Heart left ventricle (tissue), 16 donors: Measurements from ENCODE around the gene FAM83G. TPM values are rescaled to one million over a fixed set of nuclear protein-coding genes. Genes with fewer than 3 reads are reported as not detected.
A peak's percentile ranks its signal among the peaks of the same experiment; 100 is the strongest.
"Not testable (repeated sequence)": the region's sequence is repeated elsewhere in the genome, so short reads cannot be mapped to it uniquely, and the experiment has no call there.

Source experiments
- ATAC-seq, 4 donors: fragments of 200-7000 bp; cut with Tn5 transposase; one replicate each; pipeline ENCODE4 v1.9.1; 2020 to 2022; ENCODE audit warnings: moderate library complexity in 4 of 4, mild to moderate bottlenecking in 3 of 4, moderate number of reproducible peaks in 1 of 4
- DNase-seq, 5 donors: peaks; one replicate each; pipeline ENCODE4 v3.0.0-alpha.2; 2020
- H3K27ac ChIP-seq, 12 donors: fragments of 200-600 bp; sonication (generic) in 4 of 12; one replicate each; pipeline versions ENCODE4 v1.5.0 to v1.8.0; 2016 to 2022; ENCODE audit warnings: mild to moderate bottlenecking in 2 of 12
- H3K27me3 ChIP-seq, 9 donors: fragments of 200-600 bp; sonication (generic) in 2 of 9; one replicate each; pipeline versions ENCODE4 v1.5.1 to v1.8.0; 2016 to 2022; ENCODE audit warnings: mild to moderate bottlenecking in 3 of 9
- H3K36me3 ChIP-seq, 9 donors: fragments of 200-600 bp; sonication (generic) in 2 of 9; one replicate each; pipeline versions ENCODE4 v1.5.0 to v1.8.0; 2018 to 2022; ENCODE audit warnings: mild to moderate bottlenecking in 2 of 9
- H3K4me1 ChIP-seq, 12 donors: fragments of 200-600 bp; sonication (generic) in 4 of 12; one replicate each; pipeline versions ENCODE4 v1.5.0 to v1.8.0; 2016 to 2022; ENCODE audit warnings: mild to moderate bottlenecking in 3 of 12
- H3K4me3 ChIP-seq, 12 donors: fragments of 200-600 bp; sonication (generic) in 4 of 12; one replicate each; pipeline versions ENCODE4 v1.5.0 to v1.8.0; 2017 to 2022; ENCODE audit warnings: mild to moderate bottlenecking in 9 of 12, moderate library complexity in 4 of 12
- H3K9me3 ChIP-seq, 12 donors: fragments of 200-600 bp; sonication (generic) in 4 of 12; one replicate each; pipeline versions ENCODE4 v1.5.0 to v1.8.0; 2016 to 2022; ENCODE audit warnings: mild to moderate bottlenecking in 1 of 12
- POLR2A ChIP-seq, 2 donors: fragments of 450-650 bp; IDR thresholded peaks; one replicate each; pipeline ENCODE4 v1.6.1; 2017; ENCODE audit warnings: antibody characterized with exemption in 2 of 2, mild to moderate bottlenecking in 2 of 2, moderate library complexity in 2 of 2
- WGBS, 4 donors: extraction: QIAGEN DNeasy Blood & Tissue Kit in 2 of 4; methylation state at CpG; one replicate each; pipeline versions ENCODE4 v1.1.5 to v1.1.7; 2013 to 2018; 5-methylcytosine and 5-hydroxymethylcytosine counted together
- intact Hi-C, 10 donors: fragments of 100-400 bp; cut with DNase I; formaldehyde crosslinking; loops; one replicate each; pipeline versions ENCODE4 v1.11.1 to v1.14.2; 2022
- long read RNA-seq, 3 donors: library from polyadenylated mRNA; unstranded; transcript quantifications; one replicate each; pipeline ENCODE4 v2.0.0, GENCODE V29; 2020 to 2021
- polyA plus RNA-seq, 2 donors: library from polyadenylated mRNA; stranded (reverse); fragments of 200-250 nt; gene quantifications; one replicate each; pipeline ENCODE4 v1.2.3, GENCODE V29; 2013
- total RNA-seq, 9 donors: library from RNA; depleted of rRNA in 2 of 9; stranded (reverse); fragments of >200 nt in 2 of 9; fragmentation: NEBNext Ultra II Directional in 3 of 9; extraction: Animal tissue kit (Norgen Biotek cat#: 25700) in 3 of 9; gene quantifications; one replicate each; pipeline versions ENCODE4 v1.1.0 to v1.2.4, GENCODE V29; 2016 to 2023
- TF ChIP-seq, protein P1 (sequence below), 12 donors: fragments of 200-600 bp; sonication (generic) in 4 of 12; IDR thresholded peaks; one replicate each; pipeline versions ENCODE4 v1.5.0 to v1.8.0; 2018 to 2022; ENCODE audit warnings: antibody characterized with exemption in 12 of 12, mild to moderate bottlenecking in 5 of 12
- donor health status: ischemic (EF 13 %, LVEDD 7.1; RV severe dilation, severe dysfunction).
- donor health status: healthy with polysubstance abuse.
- donor health status: DM: no; HTN: yes; CAD: no.
- donor health status: DM: no; HTN: no; CAD: no.
- donor health status: ischemic (EF 25% LVEDD 6.9; RV normal size, moderate dysfunction).
- donor health status: ischemic (EF 25% LVEDD 5.7; RV mildly dilated, moderate dysfunction).
- donor health status: healthy.
- donor health status: DM: yes; HTN: yes; CAD: no.
- donor health status: ischemic (EF 35%, LVEDD 5.7; RV mildly dilated, moderate dysfunction).
- donor health status: nonischemic (EF 11% LVEDD 7.7; RV severe dilation, severe dysfunction).
- donor health status: DM: yes; HTN: yes; CAD: no.
- donor health status: PGD.
- donor health status: ischemic (EF 29% LVEDD 5.4; RV normal size, mild dysfunction).
- donor health status: nonischemic (EF 23%, LVEDD 6.1; RV moderate dilation, normal function).

FAM83G gene, protein sequence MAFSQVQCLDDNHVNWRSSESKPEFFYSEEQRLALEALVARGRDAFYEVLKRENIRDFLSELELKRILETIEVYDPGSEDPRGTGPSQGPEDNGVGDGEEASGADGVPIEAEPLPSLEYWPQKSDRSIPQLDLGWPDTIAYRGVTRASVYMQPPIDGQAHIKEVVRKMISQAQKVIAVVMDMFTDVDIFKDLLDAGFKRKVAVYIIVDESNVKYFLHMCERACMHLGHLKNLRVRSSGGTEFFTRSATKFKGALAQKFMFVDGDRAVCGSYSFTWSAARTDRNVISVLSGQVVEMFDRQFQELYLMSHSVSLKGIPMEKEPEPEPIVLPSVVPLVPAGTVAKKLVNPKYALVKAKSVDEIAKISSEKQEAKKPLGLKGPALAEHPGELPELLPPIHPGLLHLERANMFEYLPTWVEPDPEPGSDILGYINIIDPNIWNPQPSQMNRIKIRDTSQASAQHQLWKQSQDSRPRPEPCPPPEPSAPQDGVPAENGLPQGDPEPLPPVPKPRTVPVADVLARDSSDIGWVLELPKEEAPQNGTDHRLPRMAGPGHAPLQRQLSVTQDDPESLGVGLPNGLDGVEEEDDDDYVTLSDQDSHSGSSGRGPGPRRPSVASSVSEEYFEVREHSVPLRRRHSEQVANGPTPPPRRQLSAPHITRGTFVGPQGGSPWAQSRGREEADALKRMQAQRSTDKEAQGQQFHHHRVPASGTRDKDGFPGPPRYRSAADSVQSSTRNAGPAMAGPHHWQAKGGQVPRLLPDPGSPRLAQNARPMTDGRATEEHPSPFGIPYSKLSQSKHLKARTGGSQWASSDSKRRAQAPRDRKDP
- total RNA-seq = 1 to 10 TPM; 1.2 to 7.4 (median 1.8) TPM
- 10 to 100 TPM in 1 of 2 donors, 1 to 10 TPM in 1; 1.5 to 12.8 TPM for polyA plus RNA-seq
- long read RNA-seq, donor 1, partial matches to known transcripts = 0 of 1 reads
- long read RNA-seq, donor 1, other reads (novel, unspliced or antisense) = 1 of 1 reads
- long read RNA-seq, donor 2, partial matches to known transcripts = 3 of 3 reads
- long read RNA-seq, donor 2, other reads (novel, unspliced or antisense) = 0 of 3 reads
- long read RNA-seq, donor 3, full-length matches to known transcripts = 1 of 6 reads
- long read RNA-seq, donor 3, partial matches to known transcripts = 4 of 6 reads
- long read RNA-seq, donor 3, other reads (novel, unspliced or antisense) = 1 of 6 reads

DNA sequence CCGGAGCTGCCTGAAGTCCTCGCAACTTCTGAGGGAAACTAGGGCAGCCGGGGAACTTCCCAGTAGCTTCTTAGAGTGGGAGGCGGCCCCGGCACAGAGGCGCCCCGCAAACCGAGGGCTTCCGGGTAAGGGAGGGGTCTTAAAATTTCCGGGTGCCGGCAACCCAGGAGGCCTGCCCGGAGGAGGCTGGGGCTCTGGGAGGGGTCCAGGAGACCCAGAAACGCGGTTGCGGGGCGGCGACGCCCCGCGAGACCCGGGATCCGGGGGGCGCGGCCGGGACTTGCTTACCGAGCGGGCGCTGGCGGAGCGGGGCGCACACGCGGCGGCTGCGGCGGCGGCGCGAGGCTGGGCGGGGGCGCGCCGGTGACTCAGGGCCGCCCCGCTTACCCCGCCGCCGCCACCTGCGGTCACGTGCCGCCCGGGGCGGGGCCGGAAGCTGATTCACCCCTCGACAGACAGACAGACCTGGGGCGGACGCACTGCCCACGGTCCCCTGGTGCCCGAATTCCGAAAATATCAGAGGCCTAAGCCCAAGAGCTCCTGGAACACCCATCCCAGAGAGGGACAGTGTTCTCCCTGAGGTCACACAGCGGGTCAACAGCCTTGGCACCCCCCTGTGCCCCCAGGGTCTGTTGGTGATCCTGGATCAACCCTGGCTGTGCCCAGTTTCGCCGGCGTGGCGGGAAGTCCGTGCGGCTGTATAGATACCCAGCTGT is at the start of gene FAM83G:
Gene FAM83G (minus strand): TSS at position 344 of the 716 bp plus-strand sequence. CDS start 723 bp downstream, outside the sequence.
- peaks cover 0 to 6% (median 0%) of the 10 kb centered on the region in 12 donors for H3K9me3 ChIP-seq
- DNase-seq (peak; percentile 34 to 80 (median 54)), ATAC-seq (peak in 3 of 4 donors; percentile 67 to 91 (median 72))
- whole genome bisulfite sequencing, 4 donors = 7 to 49% (median 11%) methylated on average over 9 to 67 of the region's 67 CpGs
- H3K27me3 ChIP-seq = no peaks in the 10 kb centered on the region
- intact Hi-C loops = loop anchor here in 3 of 10 donors (5.0 to 10.0 kb wide), 3 partner anchors 47 to 52 kb away; partner anchors contain the start of gene SLC5A10 (in 2 of the 3)
- TF ChIP-seq, protein P1, sequence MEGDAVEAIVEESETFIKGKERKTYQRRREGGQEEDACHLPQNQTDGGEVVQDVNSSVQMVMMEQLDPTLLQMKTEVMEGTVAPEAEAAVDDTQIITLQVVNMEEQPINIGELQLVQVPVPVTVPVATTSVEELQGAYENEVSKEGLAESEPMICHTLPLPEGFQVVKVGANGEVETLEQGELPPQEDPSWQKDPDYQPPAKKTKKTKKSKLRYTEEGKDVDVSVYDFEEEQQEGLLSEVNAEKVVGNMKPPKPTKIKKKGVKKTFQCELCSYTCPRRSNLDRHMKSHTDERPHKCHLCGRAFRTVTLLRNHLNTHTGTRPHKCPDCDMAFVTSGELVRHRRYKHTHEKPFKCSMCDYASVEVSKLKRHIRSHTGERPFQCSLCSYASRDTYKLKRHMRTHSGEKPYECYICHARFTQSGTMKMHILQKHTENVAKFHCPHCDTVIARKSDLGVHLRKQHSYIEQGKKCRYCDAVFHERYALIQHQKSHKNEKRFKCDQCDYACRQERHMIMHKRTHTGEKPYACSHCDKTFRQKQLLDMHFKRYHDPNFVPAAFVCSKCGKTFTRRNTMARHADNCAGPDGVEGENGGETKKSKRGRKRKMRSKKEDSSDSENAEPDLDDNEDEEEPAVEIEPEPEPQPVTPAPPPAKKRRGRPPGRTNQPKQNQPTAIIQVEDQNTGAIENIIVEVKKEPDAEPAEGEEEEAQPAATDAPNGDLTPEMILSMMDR (IDR thresholded peaks at IDR 0.05) = no peak
- TF ChIP-seq POLR2A (IDR thresholded peaks at IDR 0.05) = no peak
- peak within 1 kb of the TSS in 4 of 12 donors; percentile 33 to 66 (median 51) for H3K27ac ChIP-seq
- no peaks in the 10 kb centered on the region for H3K36me3 ChIP-seq
- peak within 1 kb of the TSS; percentile 26 to 70 (median 56) for H3K4me3 ChIP-seq
- peaks cover 0 to 23% (median 3%) of the 10 kb centered on the region in 12 donors for H3K4me1 ChIP-seq

DNA sequence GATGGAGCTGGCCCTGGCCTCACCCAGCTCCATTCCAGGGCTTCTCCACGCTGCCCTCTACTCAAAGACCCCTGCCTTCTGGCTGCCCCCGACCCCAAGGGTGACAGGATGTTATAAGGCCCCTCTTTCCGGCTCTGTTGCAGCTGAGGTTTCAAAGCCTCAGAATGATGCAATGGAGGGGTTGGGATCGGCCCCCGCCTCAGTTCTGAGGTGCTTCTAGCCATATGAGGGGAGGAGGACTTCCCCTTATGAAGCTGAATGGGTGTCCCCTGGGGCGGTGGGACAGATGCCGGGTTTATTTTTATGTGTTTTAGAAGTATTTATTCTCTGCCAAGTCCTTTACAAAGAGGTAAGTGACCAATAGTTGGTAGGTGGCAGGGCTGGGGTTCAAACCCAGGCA is 44.3 kb upstream of the FAM83G start:
- H3K27me3 ChIP-seq, ATAC-seq, H3K27ac ChIP-seq, H3K4me1 ChIP-seq, intact Hi-C loops, H3K9me3 ChIP-seq, H3K36me3 ChIP-seq, H3K4me3 ChIP-seq: not testable (repeated sequence)
- peak in 1 of 5 donors; percentile 1 for DNase-seq
- 71 to 81% methylated on average over 4 of the region's 7 CpGs; no CpG with 5 or more reads in 2 of the 4 donors for WGBS, 4 donors

DNA sequence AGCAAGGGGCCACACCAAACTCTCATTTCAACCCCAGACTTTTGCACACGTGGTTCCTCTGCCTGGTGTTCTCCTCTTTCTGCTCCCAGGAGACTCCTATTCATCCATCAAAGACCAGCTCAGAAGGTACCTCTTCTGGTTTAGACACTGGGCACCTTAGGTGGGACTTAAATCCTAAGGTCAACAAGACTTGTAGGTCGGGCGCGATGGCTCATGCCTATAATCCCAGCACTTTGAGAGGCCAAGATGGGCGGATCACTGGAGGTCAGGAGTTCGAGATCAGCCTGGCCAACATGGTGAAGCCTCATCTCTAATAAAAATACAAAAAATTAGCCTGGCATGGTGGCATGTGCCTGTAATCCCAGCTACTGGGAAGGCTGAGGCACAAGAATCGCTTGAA is 42.9 kb upstream of the FAM83G start:
- WGBS, 4 donors = 95 to 100% (median 97%) methylated on average over 2 to 5 of the region's 7 CpGs
- peak in 1 of 5 donors; percentile 18 for DNase-seq
- H3K4me1 ChIP-seq, H3K36me3 ChIP-seq, H3K27ac ChIP-seq, H3K4me3 ChIP-seq, H3K27me3 ChIP-seq, intact Hi-C loops, H3K9me3 ChIP-seq, ATAC-seq: not testable (repeated sequence)

DNA sequence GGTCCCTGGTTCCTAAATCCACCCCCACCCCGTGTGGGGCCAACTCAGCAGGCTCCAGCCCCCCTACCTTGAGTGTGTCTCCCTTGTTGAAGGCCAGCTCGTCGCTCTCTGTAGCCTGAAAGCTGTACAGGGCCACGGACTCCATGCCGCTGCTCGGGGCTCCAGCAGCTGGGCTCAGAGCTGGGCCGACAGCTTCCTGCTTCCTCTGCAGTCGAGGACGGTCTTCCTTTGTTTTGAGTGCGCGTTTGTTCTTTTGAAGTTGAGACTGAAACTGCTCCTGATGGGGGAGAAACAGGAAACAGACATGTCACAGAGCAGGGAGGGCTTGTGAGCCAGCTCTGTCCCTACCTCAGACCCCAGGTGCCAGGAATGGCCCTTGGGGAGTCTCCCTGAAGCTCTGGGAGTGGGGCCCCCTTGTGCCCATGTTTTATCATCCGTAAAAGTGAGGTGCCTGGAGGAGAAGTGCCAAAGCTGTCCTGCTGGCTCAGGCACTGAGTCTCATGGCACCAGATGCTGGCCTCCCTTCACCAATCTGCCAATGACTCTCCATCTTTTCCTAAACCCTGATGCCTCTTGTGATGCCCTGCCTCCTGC is 42.3 kb upstream of the FAM83G start, which contains the start of gene GRAP:
Gene GRAP (minus strand): TSS at position 176 of the 594 bp plus-strand sequence. CDS start 31 bp downstream, at position 145.
- H3K27ac ChIP-seq, H3K4me1 ChIP-seq, H3K4me3 ChIP-seq, intact Hi-C loops, H3K9me3 ChIP-seq, H3K27me3 ChIP-seq, H3K36me3 ChIP-seq, DNase-seq: not testable (repeated sequence)
- no CpG with 5 or more reads among the region's 12 CpGs for WGBS, 4 donors
- peak; percentile 28 to 83 (median 50) for ATAC-seq

DNA sequence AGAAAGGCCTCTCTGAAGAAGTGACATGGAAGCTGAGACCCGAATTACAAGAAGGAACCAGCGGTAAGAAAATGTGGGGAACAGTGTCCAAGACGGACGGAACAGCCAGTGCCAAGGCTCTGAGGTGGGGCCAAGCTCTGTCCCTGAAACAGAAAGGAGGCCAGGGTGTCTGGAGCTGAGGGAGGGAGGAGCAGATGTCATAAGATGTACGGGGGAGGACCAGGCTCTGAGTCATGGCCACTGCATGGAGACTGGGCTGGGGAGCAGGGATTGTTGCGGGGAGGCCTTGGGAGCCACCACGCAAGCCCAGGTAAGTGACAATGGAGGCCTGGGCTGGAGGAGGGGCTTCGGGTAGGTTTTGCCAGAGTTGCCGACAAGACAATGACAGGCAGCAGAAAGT is 40.1 kb upstream of the FAM83G start:
- H3K27me3 ChIP-seq, ATAC-seq, H3K4me1 ChIP-seq, H3K36me3 ChIP-seq, H3K9me3 ChIP-seq, intact Hi-C loops, H3K4me3 ChIP-seq, DNase-seq, H3K27ac ChIP-seq: not testable (repeated sequence)
- WGBS, 4 donors = no CpG with 5 or more reads among the region's 9 CpGs

DNA sequence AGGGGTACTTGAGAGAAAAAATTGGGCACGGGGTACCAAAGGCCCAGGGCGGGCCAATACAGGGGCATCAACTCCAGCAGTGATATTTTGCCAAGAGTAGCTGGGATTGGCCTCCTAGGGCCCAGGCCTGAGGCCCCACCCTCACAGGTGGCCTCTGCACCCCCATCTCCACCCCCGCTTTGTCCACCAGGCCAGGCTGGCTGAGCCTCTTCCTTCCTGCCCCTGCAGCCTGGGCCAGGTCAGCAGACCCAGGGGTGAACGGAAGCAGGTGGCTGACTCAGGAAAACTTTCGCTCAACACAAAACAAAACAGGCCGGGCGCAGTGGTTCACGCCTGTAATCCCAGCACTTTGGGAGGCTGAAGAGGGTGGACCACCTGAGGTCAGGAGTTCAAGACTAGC is 38.5 kb upstream of the FAM83G start:
- no CpG with 5 or more reads among the region's 8 CpGs for WGBS, 4 donors
- H3K27ac ChIP-seq, H3K9me3 ChIP-seq, H3K4me1 ChIP-seq, intact Hi-C loops, H3K27me3 ChIP-seq, H3K4me3 ChIP-seq, H3K36me3 ChIP-seq, DNase-seq: not testable (repeated sequence)
- ATAC-seq = peak in 2 of 4 donors; percentile 16 to 52

DNA sequence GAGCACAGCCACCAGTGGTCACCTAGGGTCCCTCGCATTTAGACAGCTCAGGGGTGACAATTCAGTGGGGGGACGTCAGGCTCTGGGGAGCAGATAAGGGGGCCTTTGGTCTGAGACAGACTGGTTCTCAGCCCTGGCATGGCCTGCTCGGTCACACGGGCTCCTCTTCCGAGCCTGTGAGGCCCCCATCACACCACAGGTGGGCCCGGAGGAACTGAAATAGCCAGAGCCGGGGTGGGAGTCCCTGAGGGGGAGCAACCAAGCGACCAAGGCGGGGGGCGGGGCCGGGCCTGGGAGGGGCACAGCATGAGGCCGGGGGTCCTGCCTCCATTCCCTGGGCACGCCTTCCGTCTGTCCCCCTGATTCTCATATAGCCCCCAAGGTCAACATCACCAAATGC is 37.8 kb upstream of the FAM83G start:
- ATAC-seq, DNase-seq: not testable (repeated sequence)

DNA sequence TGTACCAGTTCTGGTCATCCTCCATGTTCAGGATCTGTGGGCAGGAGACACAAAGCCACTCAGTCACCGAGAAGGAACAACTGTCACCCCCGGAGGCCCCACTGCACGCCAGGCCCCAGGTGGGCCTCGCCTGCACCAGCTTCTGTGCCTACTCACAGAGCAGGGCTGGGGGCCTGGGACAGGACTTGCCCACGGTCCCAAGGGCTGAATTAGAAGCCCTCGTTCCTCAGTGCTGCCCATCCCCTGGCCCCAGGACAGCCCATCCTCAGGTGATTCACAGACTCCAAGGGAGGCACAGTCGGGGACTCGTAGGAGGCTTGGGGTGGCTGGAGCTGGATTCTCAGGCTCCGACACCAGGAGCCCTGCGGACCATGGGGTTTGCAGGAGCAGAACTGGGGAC is 37.3 kb upstream of the FAM83G start:
- not testable (repeated sequence) for DNase-seq
- WGBS, 4 donors = 78 to 90% methylated on average over 3 to 4 of the region's 10 CpGs; no CpG with 5 or more reads in 2 of the 4 donors

More for the DNA sequence above, 37.8 kb upstream of the FAM83G start:
- H3K4me3 ChIP-seq, H3K27me3 ChIP-seq, H3K36me3 ChIP-seq, intact Hi-C loops, H3K27ac ChIP-seq, H3K4me1 ChIP-seq, H3K9me3 ChIP-seq: not testable (repeated sequence)
- WGBS, 4 donors = no CpG with 5 or more reads among the region's 14 CpGs

More for the DNA sequence above, 37.3 kb upstream of the FAM83G start:
- intact Hi-C loops, H3K27ac ChIP-seq, H3K36me3 ChIP-seq, H3K4me3 ChIP-seq, H3K27me3 ChIP-seq, H3K4me1 ChIP-seq, ATAC-seq, H3K9me3 ChIP-seq: not testable (repeated sequence)
